GM19452 (cell line): ENCODE data around the gene HSF5.
"Not testable (repeated sequence)": the region's sequence is repeated elsewhere in the genome, so short reads cannot be mapped to it uniquely, and the experiment has no call there.

Experiments
- ATAC-seq: cut with Tn5 transposase; IDR thresholded peaks from one replicate; pipeline ENCODE4 v1.9.1; 2021; ENCODE audit not compliant: unreplicated experiment

Gene HSF5

GRCh38 chr17:58415371-58416055 is 72.7 kb downstream of the HSF5 start:
- ATAC-seq: no peak

GRCh38 chr17:58414596-58414997 is 73.6 kb downstream of the HSF5 start:
- ATAC-seq: no peak

GRCh38 chr17:58413684-58414083 is 74.5 kb downstream of the HSF5 start:
- no peak for ATAC-seq

GRCh38 chr17:58412961-58413586 is 75.1 kb downstream of the HSF5 start:
- no peak for ATAC-seq

GRCh38 chr17:58412064-58412703 is 76.0 kb downstream of the HSF5 start:
- no peak for ATAC-seq

GRCh38 chr17:58411408-58411894 is 76.8 kb downstream of the HSF5 start:
- ATAC-seq: no peak

- no peak for ATAC-seq
Observed at GRCh38 chr17:58410714-58411407, 77.3 kb downstream of the HSF5 start.

GRCh38 chr17:58409432-58409831 is 78.8 kb downstream of the HSF5 start:
- ATAC-seq: no peak

- no peak for ATAC-seq
Observed at GRCh38 chr17:58403311-58403710, 84.9 kb downstream of the HSF5 start.

GRCh38 chr17:58402679-58403078 is 85.5 kb downstream of the HSF5 start:
- no peak for ATAC-seq

- no peak for ATAC-seq
Observed at GRCh38 chr17:58402047-58402446, 86.2 kb downstream of the HSF5 start.

GRCh38 chr17:58401287-58401686 is 86.9 kb downstream of the HSF5 start:
- no peak for ATAC-seq

GRCh38 chr17:58400826-58401225 is 87.4 kb downstream of the HSF5 start:
- no peak for ATAC-seq

GRCh38 chr17:58399974-58400373 is 88.2 kb downstream of the HSF5 start:
- no peak for ATAC-seq

- ATAC-seq: no peak
Observed at GRCh38 chr17:58398574-58399266, 89.5 kb downstream of the HSF5 start.

- not testable (repeated sequence) for ATAC-seq
Observed at GRCh38 chr17:58397421-58397820, 90.8 kb downstream of the HSF5 start.

GRCh38 chr17:58396173-58396572 is 92.0 kb downstream of the HSF5 start:
- ATAC-seq: no peak

- ATAC-seq: no peak
Observed at GRCh38 chr17:58394534-58395223, 93.5 kb downstream of the HSF5 start.

- no peak for ATAC-seq
Observed at GRCh38 chr17:58391302-58391984, 96.8 kb downstream of the HSF5 start.

GRCh38 chr17:58390884-58391283 is 97.3 kb downstream of the HSF5 start:
- ATAC-seq: no peak
